ENCODE measurements around the gene TMEM183A.

DNA sequence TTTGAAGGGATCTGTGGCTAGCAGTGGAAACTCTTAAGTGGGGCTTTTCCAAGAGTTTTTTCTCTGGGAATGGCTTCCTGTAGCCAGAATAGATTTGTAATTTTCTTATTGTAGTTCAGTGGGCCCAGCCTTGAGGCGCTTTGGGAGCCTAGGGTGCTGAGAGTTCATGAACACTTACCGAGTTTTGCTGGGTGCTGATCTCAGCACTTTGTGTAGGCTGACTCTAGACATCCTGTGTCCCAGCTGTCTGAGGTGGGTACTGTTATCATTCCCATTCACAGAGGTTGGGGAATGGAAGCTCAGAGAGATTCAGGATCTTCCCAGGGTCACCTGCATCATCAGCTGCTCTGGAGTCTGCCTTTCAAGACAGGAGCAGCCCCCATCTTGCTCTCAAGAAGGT is 26.1 kb downstream of the TMEM183A start:
- TF ChIP-seq, protein P1, sequence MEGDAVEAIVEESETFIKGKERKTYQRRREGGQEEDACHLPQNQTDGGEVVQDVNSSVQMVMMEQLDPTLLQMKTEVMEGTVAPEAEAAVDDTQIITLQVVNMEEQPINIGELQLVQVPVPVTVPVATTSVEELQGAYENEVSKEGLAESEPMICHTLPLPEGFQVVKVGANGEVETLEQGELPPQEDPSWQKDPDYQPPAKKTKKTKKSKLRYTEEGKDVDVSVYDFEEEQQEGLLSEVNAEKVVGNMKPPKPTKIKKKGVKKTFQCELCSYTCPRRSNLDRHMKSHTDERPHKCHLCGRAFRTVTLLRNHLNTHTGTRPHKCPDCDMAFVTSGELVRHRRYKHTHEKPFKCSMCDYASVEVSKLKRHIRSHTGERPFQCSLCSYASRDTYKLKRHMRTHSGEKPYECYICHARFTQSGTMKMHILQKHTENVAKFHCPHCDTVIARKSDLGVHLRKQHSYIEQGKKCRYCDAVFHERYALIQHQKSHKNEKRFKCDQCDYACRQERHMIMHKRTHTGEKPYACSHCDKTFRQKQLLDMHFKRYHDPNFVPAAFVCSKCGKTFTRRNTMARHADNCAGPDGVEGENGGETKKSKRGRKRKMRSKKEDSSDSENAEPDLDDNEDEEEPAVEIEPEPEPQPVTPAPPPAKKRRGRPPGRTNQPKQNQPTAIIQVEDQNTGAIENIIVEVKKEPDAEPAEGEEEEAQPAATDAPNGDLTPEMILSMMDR (IDR thresholded peaks at IDR 0.05), result no peak
- TF ChIP-seq POLR2A (IDR thresholded peaks at IDR 0.05) (no peak), EP300 (IDR thresholded peaks at IDR 0.05) (no peak)

Measured in ovary (tissue), 3 donors.